ENCODE measurements around the gene RAB38. TPM values are rescaled to one million over a fixed set of nuclear protein-coding genes. Genes with fewer than 3 reads are reported as not detected.

RAB38 gene
- total RNA-seq, 1 donor from 2014 or later = 5.6 TPM

DNA sequence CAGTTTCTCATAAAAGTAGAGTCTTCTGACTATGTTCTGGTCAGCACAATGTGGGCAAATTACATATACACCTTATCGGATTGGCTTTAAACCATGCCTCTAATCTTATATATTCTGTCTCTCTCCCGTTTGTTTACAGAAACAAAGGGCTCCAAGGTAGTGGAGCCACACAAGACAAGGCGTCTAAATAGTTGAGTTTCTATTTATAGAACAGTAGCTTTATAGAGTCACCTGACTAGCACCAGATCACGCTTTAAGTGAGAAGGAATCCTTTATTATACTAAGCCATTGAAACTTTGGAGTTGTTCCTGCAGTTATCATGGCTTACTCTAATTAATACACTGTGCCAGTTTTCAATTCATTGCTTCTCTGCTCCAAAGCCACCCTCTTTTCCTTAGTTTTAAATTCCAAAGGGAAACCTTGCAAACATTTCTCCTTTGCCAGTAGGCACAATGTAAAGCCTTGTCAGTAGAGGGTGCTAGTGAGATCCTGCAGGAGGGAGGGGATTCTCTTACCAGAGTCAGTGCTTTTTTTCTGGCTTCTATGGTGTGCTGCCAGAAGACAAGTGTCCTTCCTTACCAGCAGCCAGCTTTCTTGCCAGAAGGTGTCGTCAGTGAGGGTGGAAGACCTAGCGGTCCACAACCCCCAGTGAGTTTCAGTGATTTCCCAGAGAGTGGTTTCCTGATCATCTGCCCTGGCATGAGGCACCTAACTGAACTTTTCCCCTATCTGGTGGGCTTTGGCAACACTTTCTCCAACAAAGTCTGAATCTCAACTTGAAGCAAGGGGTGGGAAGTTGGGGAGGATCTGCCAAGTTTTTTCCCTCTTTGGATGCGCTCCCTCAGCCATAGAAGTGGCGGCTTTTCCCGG, 71.7 kb downstream of the RAB38 start:
- DNase-seq = no peak

GRCh38 chr11:88102598-88102934, 72.7 kb downstream of the RAB38 start:
- DNase-seq = no peak

DNA sequence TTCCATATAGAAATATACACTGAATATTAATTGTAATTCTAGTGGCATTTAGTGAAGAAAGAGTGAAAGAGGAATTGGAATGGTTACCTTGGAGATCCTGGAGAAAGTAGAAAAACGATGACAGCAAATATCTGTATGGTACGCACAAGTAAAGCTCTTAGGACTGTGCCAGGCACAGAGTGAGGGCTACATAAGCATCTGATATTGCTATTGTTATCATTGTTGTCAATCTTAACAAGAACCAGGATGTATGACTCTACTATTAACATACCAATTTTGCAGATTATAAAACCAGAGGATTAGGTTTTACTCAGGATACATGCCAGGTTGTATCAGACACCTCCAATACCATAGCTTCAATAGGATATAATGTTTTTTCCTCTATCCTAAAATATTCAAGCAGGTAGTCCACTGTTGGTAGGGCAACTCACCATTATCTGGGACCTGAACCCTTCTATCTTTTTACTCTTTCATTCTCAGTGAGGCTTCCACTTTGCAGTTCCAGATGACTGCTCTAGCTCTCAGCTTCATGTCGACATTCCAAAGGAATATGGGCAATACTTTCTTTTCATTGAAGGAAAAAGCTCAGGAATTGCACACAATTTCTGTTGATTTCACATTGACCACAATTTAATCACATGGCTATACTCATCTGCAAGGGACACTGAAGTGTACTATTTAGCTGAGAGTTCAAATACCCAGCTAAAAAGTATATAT, 73.2 kb downstream of the RAB38 start:
- DNase-seq = no peak

- DNase-seq = no peak
Observed at GRCh38 chr11:88100151-88100550, 75.1 kb downstream of the RAB38 start.

GRCh38 chr11:88098289-88098688, 77.0 kb downstream of the RAB38 start:
- no peak for DNase-seq

- DNase-seq = no peak
Observed at GRCh38 chr11:88089134-88089533, 86.1 kb downstream of the RAB38 start.

GRCh38 chr11:88087337-88087736, 87.9 kb downstream of the RAB38 start:
- DNase-seq = peak; percentile 45

DNA sequence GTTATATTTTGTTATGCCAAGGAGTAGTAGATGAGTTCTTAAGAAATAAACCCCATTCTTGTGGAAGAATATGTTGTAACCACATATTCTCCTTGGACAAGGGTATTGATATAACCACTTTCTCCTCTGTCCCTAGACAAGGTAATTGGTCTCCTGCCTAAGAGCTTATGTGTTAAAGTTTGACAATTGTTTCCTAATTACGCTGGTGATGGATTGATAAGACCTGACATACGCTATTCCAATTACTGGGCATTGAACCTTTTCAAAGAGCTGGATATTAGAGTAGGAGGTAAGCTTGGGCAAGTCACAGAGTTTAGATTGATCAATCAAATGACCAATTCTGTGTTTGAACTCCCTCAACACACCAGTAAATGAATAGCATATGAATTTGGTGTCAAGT, 88.9 kb downstream of the RAB38 start:
- DNase-seq = no peak

DNA sequence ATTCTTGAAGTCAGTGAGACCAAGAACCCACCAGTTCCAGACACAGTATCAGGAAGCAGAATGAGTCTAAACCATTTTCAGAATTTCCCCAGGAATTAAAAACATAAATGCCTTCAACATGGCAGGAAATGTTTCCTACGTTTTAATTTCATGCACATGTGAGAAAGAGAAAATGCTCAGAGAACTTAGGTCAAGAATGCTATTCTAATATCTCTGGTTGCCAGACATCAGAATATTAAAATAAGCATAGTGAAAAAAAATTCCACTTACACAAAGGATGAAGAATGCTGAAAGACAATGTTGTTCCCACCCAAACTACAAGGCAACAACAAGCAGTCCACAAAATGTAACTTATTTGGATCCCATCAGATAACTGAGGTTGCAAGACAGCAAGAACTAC, 104.8 kb downstream of the RAB38 start:
- no peak for DNase-seq

DNA sequence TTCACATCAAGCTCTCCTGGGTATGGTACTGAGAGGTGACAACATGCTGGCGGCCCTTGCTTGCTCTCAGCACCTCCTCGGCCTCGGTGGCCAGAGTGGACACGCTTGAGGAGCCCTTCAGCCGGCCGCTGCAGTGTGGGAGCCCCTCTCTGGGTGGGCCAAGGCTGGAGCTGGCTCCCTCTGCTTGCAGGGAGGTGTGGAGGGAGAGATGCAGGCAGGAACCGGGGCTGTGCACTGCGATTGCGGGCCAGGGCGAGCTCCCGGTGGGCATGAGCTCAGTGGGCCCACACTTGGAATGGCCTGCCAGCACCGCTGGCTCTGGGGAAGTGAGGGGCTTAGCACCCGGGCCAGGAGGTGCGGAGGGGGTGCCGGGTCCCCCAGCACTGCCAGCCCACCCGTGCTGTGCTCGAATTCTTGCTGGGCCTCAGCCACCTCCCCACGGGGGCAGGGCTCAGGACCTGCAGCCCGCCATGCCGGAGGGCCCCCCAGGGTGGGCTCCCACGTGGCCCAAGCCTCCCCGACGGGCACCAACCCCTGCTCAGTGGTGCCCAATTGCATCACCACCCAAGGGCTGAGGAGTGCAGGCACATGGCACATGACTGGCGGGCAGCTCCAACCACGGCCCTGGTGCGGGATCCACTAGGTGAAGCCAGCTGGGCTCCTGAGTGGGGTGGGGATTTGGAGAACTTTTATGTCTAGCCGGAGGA, 106.2 kb downstream of the RAB38 start:
- DNase-seq = no peak

- DNase-seq = peak; percentile 9
Observed at GRCh38 chr11:88066090-88066489, 109.2 kb downstream of the RAB38 start.

GRCh38 chr11:88064097-88064705, 111.0 kb downstream of the RAB38 start:
- peak; percentile 30 for DNase-seq

Small RNA genes lying within 50 kb of the gene (small RNA-seq; reads per million reads assigned to genes)
- not detected for gene MIR3166 (ENCODE audit: low replicate concordance)
- gene RF00019 (ENCODE audit: low replicate concordance) = not detected

Other genes with a start within 250 kb of the RAB38 start
- gene CTSC, start 162.3 kb upstream of the RAB38 start, total RNA-seq = 43.9 TPM

Data from tongue (tissue), 3 donors.